SU-DHL-6 (cell line): ENCODE data around the gene BCL2L15.
"Not testable (repeated sequence)": the region's sequence is repeated elsewhere in the genome, so short reads cannot be mapped to it uniquely, and the experiment has no call there.

Experiments used
- H2AFZ ChIP-seq: fragments of 200-600 bp; sonication (generic); 2 replicates; pipeline ENCODE4 v1.6.1; 2014; ENCODE audit warnings: low read depth, mild to moderate bottlenecking, moderate library complexity, mixed read lengths, antibody characterized with exemption, low read length; ENCODE audit not compliant: severe bottlenecking
- H3F3A ChIP-seq: fragments of 200-600 bp; shearing (Covaris generic); 2 replicates; pipeline ENCODE4 v1.6.0; 2016; ENCODE audit warnings: antibody characterized with exemption, mild to moderate bottlenecking; ENCODE audit not compliant: insufficient read depth
- H3K27ac ChIP-seq: fragments of 200-600 bp; sonication (generic); 2 replicates; pipeline ENCODE4 v1.5.1; 2016; ENCODE audit warnings: low read depth, mild to moderate bottlenecking, low read length, moderate library complexity, mixed read lengths
- H3K27me3 ChIP-seq: fragments of 200-600 bp; sonication (generic), shearing (Covaris generic); 2 replicates; pipeline ENCODE4 v1.6.0; 2014; ENCODE audit warnings: mild to moderate bottlenecking, low read length
- H3K36me3 ChIP-seq: fragments of 200-600 bp; sonication (generic); 2 replicates; pipeline ENCODE4 v1.6.1; 2014; ENCODE audit warnings: mild to moderate bottlenecking, low read length, mixed read lengths
- H3K4me2 ChIP-seq: fragments of 300-600, 200-600 bp; shearing (Covaris generic), sonication (generic); 2 replicates; pipeline ENCODE4 v1.6.0; 2014; ENCODE audit warnings: low read length, low read depth, mild to moderate bottlenecking; ENCODE audit not compliant: poor library complexity, severe bottlenecking
- H3K4me3 ChIP-seq: fragments of 200-600 bp; sonication (generic); 2 replicates; pipeline ENCODE4 v1.5.1; 2014; ENCODE audit warnings: antibody characterized with exemption, low read length, mild to moderate bottlenecking, mixed read lengths; ENCODE audit not compliant: insufficient read depth, poor library complexity, severe bottlenecking
- H3K79me2 ChIP-seq: fragments of 200-600 bp; sonication (generic); 2 replicates; pipeline ENCODE4 v1.6.1; 2014; ENCODE audit warnings: mild to moderate bottlenecking, low read length, moderate library complexity; ENCODE audit not compliant: insufficient read depth
- H3K9ac ChIP-seq: fragments of 200-600 bp; sonication (generic); 2 replicates; pipeline ENCODE4 v1.7.0; 2014; ENCODE audit warnings: mild to moderate bottlenecking, low read length
- H3K9me2 ChIP-seq: fragments of 200-600 bp; sonication (generic); replicated peaks from 2 replicates; pipeline ENCODE4 v1.6.1; 2014; ENCODE audit warnings: low read length; ENCODE audit not compliant: insufficient read depth
- H3K9me3 ChIP-seq: fragments of 200-600 bp; sonication (generic); 2 replicates; pipeline ENCODE4 v1.6.1; 2014; ENCODE audit warnings: low read length, mixed read lengths; ENCODE audit not compliant: insufficient read depth
- H4K20me1 ChIP-seq: fragments of 200-600 bp; sonication (generic); 2 replicates; pipeline ENCODE4 v1.6.1; 2014; ENCODE audit warnings: low read depth, mild to moderate bottlenecking, antibody characterized with exemption, low read length, moderate library complexity, mixed read lengths
- CTCF ChIP-seq: fragments of 200-600 bp; sonication (generic); IDR thresholded peaks from one replicate; pipeline ENCODE4 v1.5.1; 2017; ENCODE audit warnings: antibody characterized with exemption, mild to moderate bottlenecking, low read length, moderate library complexity; ENCODE audit not compliant: insufficient read depth, poor library complexity, severe bottlenecking
- EZH2phosphoT487 ChIP-seq: fragments of 200-600 bp; sonication (generic), shearing (Covaris generic); conservative IDR thresholded peaks from 2 replicates; pipeline ENCODE4 v1.6.1; 2018; ENCODE audit warnings: mild to moderate bottlenecking, antibody characterized with exemption, low read length, moderate library complexity, mixed read lengths

The BCL2L15 gene

GRCh38 chr1:113855630-113856400, 31.6 kb downstream of the BCL2L15 start:
- Histone ChIP-seq H3K4me2 (no peak overlapping the region), H2AFZ (no peak overlapping the region), H3K4me3 (no peak overlapping the region)

DNA sequence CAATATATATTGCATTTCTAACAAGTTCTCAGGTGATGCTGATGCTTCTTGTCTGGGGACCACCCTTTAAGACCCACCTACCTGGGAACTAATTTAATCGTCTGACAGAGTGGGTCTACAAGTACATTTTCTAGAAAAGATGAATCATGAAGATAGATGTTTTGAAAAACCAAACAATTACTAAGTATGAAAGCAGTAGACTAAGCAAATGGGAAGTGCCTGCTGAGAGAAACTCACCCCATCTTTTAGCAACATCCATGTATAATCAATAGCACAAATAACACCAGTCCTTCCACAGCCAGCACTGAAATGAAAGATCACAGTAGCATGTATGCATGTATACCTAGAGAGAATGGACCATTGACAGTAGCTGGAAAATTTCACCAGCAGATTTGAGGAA, 33.1 kb downstream of the BCL2L15 start:
- Histone ChIP-seq H3K27ac (no peak overlapping the region), H3K36me3 (peaks cover 34% of the 10 kb centered on the region), H3K9ac (no peak overlapping the region), H3K79me2 (no peaks in the 10 kb centered on the region), H3F3A (peaks cover 10% of the 10 kb centered on the region), H3K9me3 (no peaks in the 10 kb centered on the region), H2AFZ (no peak overlapping the region), H3K27me3 (no peaks in the 10 kb centered on the region), H3K9me2 (no peaks in the 10 kb centered on the region), H4K20me1 (no peaks in the 10 kb centered on the region), H3K4me3 (no peak overlapping the region), H3K4me2 (no peak overlapping the region)
- TF ChIP-seq EZH2phosphoT487 (no peak), CTCF (no peak)

More at GRCh38 chr1:113855630-113856400, 31.6 kb downstream of the BCL2L15 start:
- H3K79me2 ChIP-seq: peaks cover 7% of the 10 kb centered on the region
- no peaks in the 10 kb centered on the region for H3K27me3 ChIP-seq
- peaks cover 29% of the 10 kb centered on the region for H3K36me3 ChIP-seq
- H3K27ac ChIP-seq: no peak overlapping the region
- H4K20me1 ChIP-seq: no peaks in the 10 kb centered on the region
- no peaks in the 10 kb centered on the region for H3K9me2 ChIP-seq
- peaks cover 26% of the 10 kb centered on the region for H3F3A ChIP-seq
- no peak overlapping the region for H3K9ac ChIP-seq
- no peak for TF ChIP-seq EZH2phosphoT487
- no peak for TF ChIP-seq CTCF
- no peaks in the 10 kb centered on the region for H3K9me3 ChIP-seq

GRCh38 chr1:113852694-113853093, 34.7 kb downstream of the BCL2L15 start:
- not testable (repeated sequence) for H3K27me3 ChIP-seq, H3K4me3 ChIP-seq, H3K9ac ChIP-seq, H3K79me2 ChIP-seq, H3F3A ChIP-seq, H3K9me3 ChIP-seq, H4K20me1 ChIP-seq, H3K27ac ChIP-seq, H3K9me2 ChIP-seq, H3K4me2 ChIP-seq, H2AFZ ChIP-seq
- peaks cover 45% of the 10 kb centered on the region for H3K36me3 ChIP-seq

DNA sequence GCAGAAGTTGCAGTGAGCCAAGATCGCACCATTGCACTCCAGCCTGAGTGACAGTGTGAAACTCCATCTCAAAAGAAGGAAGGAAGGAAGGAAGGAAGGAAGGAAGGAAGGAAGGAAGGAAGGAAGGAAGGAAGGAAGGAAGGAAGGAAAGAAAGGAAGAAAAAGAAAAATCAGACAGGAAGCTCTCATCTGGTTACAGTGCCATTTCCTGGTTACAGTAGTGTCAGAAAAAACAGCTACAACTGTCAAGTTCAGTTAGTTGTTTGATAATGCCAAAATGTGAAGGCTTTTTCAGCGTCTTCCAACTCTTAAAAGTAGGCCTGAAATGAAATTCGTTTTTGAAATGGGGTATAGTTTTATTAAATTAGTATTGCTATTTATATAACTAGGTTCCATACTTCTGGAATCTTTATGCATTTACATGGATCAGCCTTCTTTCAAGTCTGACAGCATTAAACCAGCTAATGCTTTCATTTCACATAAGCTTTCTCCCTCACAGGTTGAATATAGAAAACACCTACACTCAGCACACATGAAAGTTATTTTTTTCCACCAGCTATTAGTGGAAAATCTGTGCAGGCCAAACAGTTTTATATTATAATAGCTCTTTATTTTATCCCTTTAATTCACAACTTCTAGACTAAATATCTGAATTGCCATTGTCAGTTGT, 37.1 kb downstream of the BCL2L15 start:
- no peak overlapping the region for H3K27ac ChIP-seq
- H3K9me2 ChIP-seq: no peaks in the 10 kb centered on the region
- no peaks in the 10 kb centered on the region; the same call in none of the 2 replicates for H3F3A ChIP-seq
- H3K4me3 ChIP-seq: no peak overlapping the region
- H4K20me1 ChIP-seq: no peaks in the 10 kb centered on the region
- H3K4me2 ChIP-seq: no peak overlapping the region
- no peak for TF ChIP-seq CTCF
- TF ChIP-seq EZH2phosphoT487: no peak
- no peak overlapping the region for H3K9ac ChIP-seq
- H3K27me3 ChIP-seq: no peaks in the 10 kb centered on the region
- peaks cover 40% of the 10 kb centered on the region for H3K36me3 ChIP-seq
- H3K79me2 ChIP-seq: no peaks in the 10 kb centered on the region
- H3K9me3 ChIP-seq: no peaks in the 10 kb centered on the region
- no peak overlapping the region for H2AFZ ChIP-seq
